H1 (cell line): Measurements from ENCODE around the gene C3orf22. TPM values are rescaled to one million over a fixed set of nuclear protein-coding genes. Genes with fewer than 3 reads are reported as not detected.

Experiments
- CTCF ChIA-PET: fragments of 300-600 bp; sonication (Branson Sonifier 250); formaldehyde crosslinking; loops from one replicate; lab custom pipeline; 2021; ENCODE audit not compliant: partially characterized antibody; lab: Charles Lee
- POLR2A ChIA-PET: fragments of 300-600 bp; sonication (Branson Sonifier 250); formaldehyde crosslinking; loops from one replicate; lab custom pipeline; 2021; ENCODE audit warnings: inconsistent platforms; ENCODE audit not compliant: partially characterized antibody; lab: Charles Lee
- DNase-seq, 2 experiments: peaks; one replicate each; pipeline versions ENCODE4 v3.0.0 to v3.0.0-alpha.2; 2010 to 2022; ENCODE audit warnings: low spot score in 2 of 2, low read depth in 1 of 2, mixed read lengths in 1 of 2
- FAIRE-seq: peaks from 2 replicates; lab custom pipeline; 2011; peaks lifted over from hg19 to GRCh38; lab: Jason Lieb, UNC
- H2AFZ ChIP-seq: 2 replicates; pipeline ENCODE4 v1.8.1; 2012; ENCODE audit warnings: low read length, inconsistent platforms
- H2AK5ac ChIP-seq: 2 replicates; pipeline ENCODE4 v1.6.1; 2013; ENCODE audit warnings: low read depth, low read length
- H2BK120ac ChIP-seq: replicated peaks from 2 replicates; pipeline ENCODE3; 2013; ENCODE audit warnings: low read depth, low read length, inconsistent platforms
- H2BK12ac ChIP-seq: 2 replicates; pipeline ENCODE4 v1.6.1; 2013; ENCODE audit warnings: low read depth, low read length
- H2BK15ac ChIP-seq: 2 replicates; pipeline ENCODE4 v1.6.1; 2013; ENCODE audit warnings: low read length
- H2BK20ac ChIP-seq: 2 replicates; pipeline ENCODE4 v1.6.1; 2013; ENCODE audit warnings: low read length
- H2BK5ac ChIP-seq: 2 replicates; pipeline ENCODE4 v1.6.1; 2013; ENCODE audit warnings: low read depth, low read length
- H3K14ac ChIP-seq: 2 replicates; pipeline ENCODE4 v1.6.1; 2013; ENCODE audit warnings: inconsistent platforms; ENCODE audit not compliant: insufficient read length
- H3K18ac ChIP-seq: 2 replicates; pipeline ENCODE4 v1.6.1; 2013; ENCODE audit warnings: low read length; ENCODE audit errors: extremely low read depth
- H3K23ac ChIP-seq: 2 replicates; pipeline ENCODE4 v1.6.1; 2013; ENCODE audit warnings: inconsistent platforms; ENCODE audit not compliant: insufficient read length
- H3K23me2 ChIP-seq: 2 replicates; pipeline ENCODE4 v1.6.1; 2013; ENCODE audit warnings: low read depth, low read length
- H3K27ac ChIP-seq: 2 replicates; pipeline ENCODE4 v1.6.1; 2011; ENCODE audit warnings: low read depth, low read length, inconsistent platforms
- H3K27me3 ChIP-seq, 4 experiments: replicated peaks in 1 of 4; 1 replicate in 1 of 4; 2 replicates in 3 of 4; pipeline versions ENCODE4 v1.6.1 to v1.8.1; 2011 to 2013; ENCODE audit warnings: low read length in 3 of 4, mild to moderate bottlenecking in 3 of 4, inconsistent platforms in 2 of 4, mixed read lengths in 2 of 4, moderate library complexity in 1 of 4; ENCODE audit not compliant: control insufficient read depth in 3 of 4, insufficient read depth in 3 of 4; ENCODE audit errors: extremely low read depth in 1 of 4
- H3K36me3 ChIP-seq, 4 experiments: 2 replicates each; pipeline versions ENCODE4 v1.6.1 to v1.8.1; 2011 to 2013; ENCODE audit warnings: mild to moderate bottlenecking in 4 of 4, low read length in 3 of 4, moderate library complexity in 2 of 4, control low read depth in 1 of 4, inconsistent platforms in 1 of 4; ENCODE audit not compliant: insufficient read depth in 4 of 4, control insufficient read depth in 2 of 4
- H3K4ac ChIP-seq: replicated peaks from 2 replicates; pipeline ENCODE3; 2013; ENCODE audit warnings: low read length, low read depth, mixed read lengths, inconsistent platforms; ENCODE audit not compliant: insufficient read length
- H3K4me1 ChIP-seq, 4 experiments: replicated peaks in 1 of 4; 1 replicate in 1 of 4; 2 replicates in 3 of 4; pipeline versions ENCODE4 v1.6.1 to v1.8.1; 2011 to 2013; ENCODE audit warnings: low read length in 3 of 4, inconsistent platforms in 2 of 4, mixed read lengths in 1 of 4; ENCODE audit not compliant: insufficient read depth in 4 of 4, control insufficient read depth in 3 of 4
- H3K4me2 ChIP-seq, 2 experiments: 2 replicates each; pipeline versions ENCODE4 v1.6.1 to v1.8.1; 2011 to 2013; ENCODE audit warnings: low read depth in 2 of 2, low read length in 2 of 2, control low read depth in 1 of 2, inconsistent platforms in 1 of 2, mild to moderate bottlenecking in 1 of 2; ENCODE audit not compliant: insufficient read depth in 1 of 2
- H3K4me3 ChIP-seq, 4 experiments: fragments of 200-600, 300-600 bp in 1 of 4; sonication (generic), shearing (Covaris generic), sonication (Bioruptor Twin) in 1 of 4; 2 replicates each; pipeline versions ENCODE4 v1.5.1 to v1.8.1; 2011 to 2016; ENCODE audit warnings: low read length in 4 of 4, low read depth in 3 of 4, control low read depth in 2 of 4, inconsistent platforms in 2 of 4, mild to moderate bottlenecking in 2 of 4, mixed read lengths in 1 of 4, moderate library complexity in 1 of 4; ENCODE audit not compliant: insufficient read depth in 2 of 4; ENCODE audit errors: extremely low read depth in 1 of 4
- H3K56ac ChIP-seq: replicated peaks from 2 replicates; pipeline ENCODE3; 2013; ENCODE audit warnings: low read depth, mild to moderate bottlenecking, mixed read lengths, low read length, inconsistent platforms; ENCODE audit not compliant: insufficient read length
- H3K79me1 ChIP-seq: 2 replicates; pipeline ENCODE4 v1.6.1; 2013; ENCODE audit warnings: low read depth, low read length, control low read depth
- H3K79me2 ChIP-seq, 2 experiments: 2 replicates each; pipeline versions ENCODE4 v1.6.1 to v1.8.1; 2012 to 2013; ENCODE audit warnings: low read length in 2 of 2, mild to moderate bottlenecking in 2 of 2, inconsistent platforms in 1 of 2; ENCODE audit not compliant: insufficient read depth in 2 of 2, control insufficient read depth in 1 of 2
- H3K9ac ChIP-seq, 4 experiments: replicated peaks in 1 of 4; 1 replicate in 1 of 4; 2 replicates in 3 of 4; pipeline versions ENCODE4 v1.6.1 to v1.8.1; 2011 to 2013; ENCODE audit warnings: low read depth in 3 of 4, low read length in 3 of 4, control low read depth in 2 of 4, mild to moderate bottlenecking in 2 of 4, moderate library complexity in 2 of 4, inconsistent platforms in 1 of 4; ENCODE audit errors: extremely low read depth in 1 of 4
- H3K9me3 ChIP-seq, 2 experiments: 2 replicates each; pipeline versions ENCODE4 v1.6.1 to v1.8.1; 2012 to 2013; ENCODE audit warnings: mild to moderate bottlenecking in 2 of 2, moderate library complexity in 2 of 2, control low read depth in 1 of 2, inconsistent platforms in 1 of 2, low read depth in 1 of 2, low read length in 1 of 2, mixed read lengths in 1 of 2; ENCODE audit not compliant: insufficient read depth in 2 of 2
- H4K20me1 ChIP-seq, 2 experiments: replicated peaks in 1 of 2; 2 replicates each; pipeline versions ENCODE3 to v1.8.1; 2011 to 2013; ENCODE audit warnings: inconsistent platforms in 2 of 2, low read length in 2 of 2, mild to moderate bottlenecking in 1 of 2; ENCODE audit not compliant: insufficient read depth in 2 of 2, control insufficient read depth in 1 of 2
- H4K5ac ChIP-seq: 2 replicates; pipeline ENCODE4 v1.6.1; 2013; ENCODE audit warnings: low read length, low read depth, mixed read lengths, inconsistent platforms; ENCODE audit not compliant: insufficient read length
- H4K8ac ChIP-seq: 2 replicates; pipeline ENCODE4 v1.8.0; 2013; ENCODE audit warnings: mild to moderate bottlenecking, moderate library complexity, low read length, inconsistent platforms; ENCODE audit not compliant: insufficient read depth; ENCODE audit errors: extremely low read depth
- H4K91ac ChIP-seq: replicated peaks from 2 replicates; pipeline ENCODE3; 2013; ENCODE audit warnings: low read length, mixed read lengths, inconsistent platforms; ENCODE audit not compliant: insufficient read length
- BRCA1 ChIP-seq: IDR thresholded peaks from 2 replicates; pipeline ENCODE4 v1.6.1; 2012; ENCODE audit warnings: low read depth, low read length, improper control_type of control experiment
- E2F6 ChIP-seq: IDR thresholded peaks from 2 replicates; pipeline ENCODE4 v1.6.1; 2012; ENCODE audit warnings: inconsistent platforms
- whole genome bisulfite sequencing, 2 experiments: shearing (Covaris generic) in 1 of 2; methylation state at CpG; one replicate each; pipeline versions ENCODE4 v1.1.6 to v1.1.7; 2013 to 2015; ENCODE audit warnings: low lambda C conversion rate in 2 of 2, mixed read lengths in 2 of 2, inconsistent platforms in 1 of 2, low coverage in 1 of 2, missing lambda C conversion rate in 1 of 2; ENCODE audit not compliant: insufficient replicate concordance in 2 of 2, insufficient coverage in 1 of 2, insufficient read length in 1 of 2; ENCODE audit errors: extremely low coverage in 1 of 2, missing lambda C conversion rate in 1 of 2; 5-methylcytosine and 5-hydroxymethylcytosine counted together
- polyA plus RNA-seq, 7 experiments: library from polyadenylated mRNA; depleted of rRNA in 3 of 7; stranded (reverse) in 5 of 7; unstranded in 2 of 7; fragments of >200 nt in 5 of 7; fragments of 200-250 nt in 2 of 7; gene quantifications; 1 replicate in 5 of 7; 2 replicates in 1 of 7; 4 replicates in 1 of 7; pipeline versions ENCODE4 v1.2.1 to v1.2.3, GENCODE V29; 2011 to 2013; ENCODE audit warnings: missing spikeins in 2 of 7, mixed read lengths in 2 of 7
- total RNA-seq: library from RNA; stranded (reverse); fragmentation: NEBNext Ultra II Directional; extraction: Animal tissue kit (Norgen Biotek cat#: 25700); gene quantifications from 2 replicates; pipeline ENCODE4 v1.2.1, GENCODE V29; 2021

The C3orf22 gene
- total and polyA plus RNA-seq, 2 of the 8 experiments (the other 6 are each of a cell fraction or from before 2014, with no cell fraction given), result not detected

- no peak for TF ChIP-seq BRCA1
- peak; percentile 39; the same call in 1 of the 2 replicates for TF ChIP-seq E2F6
- TF ChIP-seq, all 59 proteins: peak for 1
These were observed 49.0 kb downstream of the C3orf22 start for GRCh38 chr3:126509597-126510307.

More at GRCh38 chr3:126509597-126510307, 49.0 kb downstream of the C3orf22 start:
- no peaks in the 10 kb centered on the region for H3K27me3 ChIP-seq
- H3K4me2 ChIP-seq, result no peak overlapping the region
- no peak overlapping the region for H2BK120ac ChIP-seq
- no peak overlapping the region for H2AK5ac ChIP-seq
- H2AFZ ChIP-seq, result no peak overlapping the region
- no peak overlapping the region for H3K27ac ChIP-seq
- no peak overlapping the region for H3K4me3 ChIP-seq
- H3K56ac ChIP-seq, result no peak overlapping the region
- FAIRE-seq (no peak), DNase-seq (no peak)
- H4K5ac ChIP-seq, result no peak overlapping the region
- no peak overlapping the region for H2BK15ac ChIP-seq
- no peak overlapping the region for H4K8ac ChIP-seq
- no peaks in the 10 kb centered on the region for H4K20me1 ChIP-seq
- ChIA-PET POLR2A (interaction anchor here (0.7 to 1.2 kb wide), 2 partner anchors 35 to 36 kb away, joined by 3 read pairs; no protein-coding TSS in a partner anchor), CTCF (interaction anchor here (0.9 to 5.8 kb wide), 8 partner anchors 10 to 963 kb away, joined by 3 to 35 read pairs (median 4); partner anchors contain the start of gene CHST13)
- H3K9me3 ChIP-seq, result no peaks in the 10 kb centered on the region
- H3K79me1 ChIP-seq, result no peaks in the 10 kb centered on the region
- no peak overlapping the region for H4K91ac ChIP-seq
- no peak overlapping the region for H3K4ac ChIP-seq
- no peak overlapping the region for H3K14ac ChIP-seq
- no peaks in the 10 kb centered on the region for H3K4me1 ChIP-seq
- H3K9ac ChIP-seq, result no peak overlapping the region
- H3K23me2 ChIP-seq, result no peaks in the 10 kb centered on the region; the same call in 1 of the 2 replicates
- no peak overlapping the region for H2BK5ac ChIP-seq
- no peak overlapping the region for H3K18ac ChIP-seq
- H2BK12ac ChIP-seq, result no peak overlapping the region
- H3K79me2 ChIP-seq, result no peaks in the 10 kb centered on the region
- H3K23ac ChIP-seq, result no peak overlapping the region
- WGBS, 2 experiments, result 87% methylated on average over 18 of the region's 18 CpGs; no CpG with 5 or more reads in 1 of the 2 experiments
- no peak overlapping the region for H2BK20ac ChIP-seq
- no peaks in the 10 kb centered on the region for H3K36me3 ChIP-seq
